Thyroid gland (tissue), 4 donors: ENCODE measurements around the gene LTB4R. TPM values are rescaled to one million over a fixed set of nuclear protein-coding genes. Genes with fewer than 3 reads are reported as not detected.

Experiments
- DNase-seq, 2 donors: peaks; one replicate each; pipeline ENCODE4 v3.0.0-alpha.2; 2019
- H3K27ac ChIP-seq, 3 donors: fragments of 200-600 bp; sonication (generic); 1 replicate in 2 of 3; 2 replicates in 1 of 3; pipeline ENCODE4 v1.5.1; 2016 to 2019; ENCODE audit warnings: mild to moderate bottlenecking in 1 of 3, moderate library complexity in 1 of 3
- H3K27me3 ChIP-seq: fragments of 200-600 bp; sonication (generic); one replicate; pipeline ENCODE4 v1.5.1; 2019
- H3K36me3 ChIP-seq, 2 donors: fragments of 200-600 bp; sonication (generic); one replicate each; pipeline ENCODE4 v1.5.1; 2016 to 2019
- H3K4me1 ChIP-seq, 2 donors: fragments of 200-600 bp; sonication (generic); one replicate each; pipeline ENCODE4 v1.5.1; 2017 to 2019
- H3K4me3 ChIP-seq, 3 donors: fragments of 200-600 bp; sonication (generic); replicated peaks in 1 of 3; 1 replicate in 2 of 3; 2 replicates in 1 of 3; pipeline ENCODE4 v1.5.1; 2016; ENCODE audit warnings: mild to moderate bottlenecking in 1 of 3
- H3K9me3 ChIP-seq: fragments of 200-600 bp; sonication (generic); one replicate; pipeline ENCODE4 v1.5.1; 2017
- CTCF ChIP-seq, 6 experiments: fragments of 200-600 bp in 3 of 6; fragments of 450-650 bp in 3 of 6; sonication (generic) in 3 of 6; IDR thresholded peaks; one replicate each; pipeline ENCODE4 v1.5.1; 2016 to 2019; ENCODE audit warnings: antibody characterized with exemption in 6 of 6, mild to moderate bottlenecking in 2 of 6, inconsistent platforms in 1 of 6, moderate library complexity in 1 of 6
- POLR2A ChIP-seq, 2 donors: fragments of 450-650 bp; IDR thresholded peaks; one replicate each; pipeline ENCODE4 v1.6.1; 2017; ENCODE audit warnings: antibody characterized with exemption in 2 of 2, mild to moderate bottlenecking in 2 of 2, moderate library complexity in 1 of 2
- WGBS, 2 donors: methylation state at CpG; one replicate each; pipeline ENCODE4 v1.1.5; 2017; 5-methylcytosine and 5-hydroxymethylcytosine counted together
- intact Hi-C: fragments of 100-400 bp; cut with DNase I; formaldehyde crosslinking; loops from one replicate; pipeline ENCODE4 v1.15.1; 2023
- total RNA-seq, 4 donors: library from RNA; depleted of rRNA; stranded (reverse); fragments of >200 nt; gene quantifications; one replicate each; pipeline ENCODE4 v1.2.3, GENCODE V29; 2016

LTB4R gene
- total RNA-seq, 4 donors from 2014 or later, result 4.2 to 7.4 (median 4.3) TPM

- no peak overlapping the region for H3K27ac ChIP-seq
- WGBS, 2 donors, result 73 to 96% methylated on average over 9 of the region's 9 CpGs
- peaks cover 21 to 29% of the 10 kb centered on the region in 2 donors for H3K4me1 ChIP-seq
- no peaks in the 10 kb centered on the region for H3K9me3 ChIP-seq
- intact Hi-C loops, result loop anchor here (5.0 kb wide), 1 partner anchor 38 kb away; the partner anchor contains the start of gene NFATC4
- no peaks in the 10 kb centered on the region for H3K36me3 ChIP-seq
- H3K27me3 ChIP-seq, result no peaks in the 10 kb centered on the region
- DNase-seq, result peak in 1 of 2 donors; percentile 39
- TF ChIP-seq POLR2A (IDR thresholded peaks at IDR 0.05), result no peak
- no peak for TF ChIP-seq CTCF (IDR thresholded peaks at IDR 0.05)
- H3K4me3 ChIP-seq, result no peak overlapping the region
These were observed 18.4 kb downstream of the LTB4R start for GRCh38 chr14:24329736-24330135.

GRCh38 chr14:24330973-24331674 lies 19.8 kb downstream of the LTB4R start:
- Histone ChIP-seq H3K4me3 (no peak overlapping the region), H3K4me1 (peaks cover 21 to 42% of the 10 kb centered on the region in 2 donors), H3K27ac (no peak overlapping the region), H3K9me3 (no peaks in the 10 kb centered on the region), H3K27me3 (no peaks in the 10 kb centered on the region), H3K36me3 (no peaks in the 10 kb centered on the region)
- no peak for DNase-seq
- intact Hi-C loops, result loop anchor here (5.0 kb wide), 1 partner anchor 36 kb away; the partner anchor contains the start of gene NFATC4
- TF ChIP-seq CTCF (IDR thresholded peaks at IDR 0.05) (no peak), POLR2A (IDR thresholded peaks at IDR 0.05) (no peak)
- 82 to 85% methylated on average over 9 to 10 of the region's 10 CpGs for WGBS, 2 donors

- Histone ChIP-seq H3K27me3 (no peaks in the 10 kb centered on the region), H3K4me3 (no peak overlapping the region), H3K36me3 (no peaks in the 10 kb centered on the region), H3K27ac (peak overlapping the region in 1 of 3 donors; percentile 44), H3K9me3 (no peaks in the 10 kb centered on the region), H3K4me1 (peaks cover 21 to 49% of the 10 kb centered on the region in 2 donors)
- TF ChIP-seq POLR2A (IDR thresholded peaks at IDR 0.05), result no peak
- TF ChIP-seq CTCF (IDR thresholded peaks at IDR 0.05), result no peak
- DNase-seq, result no peak
- WGBS, 2 donors, result 57 to 65% methylated on average over 19 to 20 of the region's 26 CpGs
- intact Hi-C loops, result loop anchor here (2.0 to 5.0 kb wide), 2 partner anchors 36 to 99 kb away; partner anchors contain the start of gene NFATC4
These were observed 20.5 kb downstream of the LTB4R start for GRCh38 chr14:24331731-24332267.

GRCh38 chr14:24332268-24332993 lies 21.1 kb downstream of the LTB4R start:
- TF ChIP-seq CTCF (IDR thresholded peaks at IDR 0.05) (peak; percentile 53 to 87 (median 73)), POLR2A (IDR thresholded peaks at IDR 0.05) (no peak)
- peak overlapping the region in 1 of 3 donors; percentile 44 for H3K27ac ChIP-seq
- no peaks in the 10 kb centered on the region for H3K36me3 ChIP-seq
- peaks cover 21 to 55% of the 10 kb centered on the region in 2 donors for H3K4me1 ChIP-seq
- H3K9me3 ChIP-seq, result no peaks in the 10 kb centered on the region
- peak overlapping the region in 1 of 3 donors; percentile 19 for H3K4me3 ChIP-seq
- DNase-seq, result peak; percentile 82 to 83
- H3K27me3 ChIP-seq, result no peaks in the 10 kb centered on the region
- intact Hi-C loops, result loop anchor here (2.0 to 5.0 kb wide), 2 partner anchors 35 to 98 kb away; partner anchors contain the start of gene NFATC4
- 19 to 21% methylated on average over 25 to 46 of the region's 56 CpGs for WGBS, 2 donors
